LNCaP clone FGC (cell line): ENCODE results near the gene ABCG8.

ENCODE experiments used
- DNase-seq: peaks from one replicate; pipeline ENCODE4 v3.0.0-alpha.2; 2011; ENCODE audit warnings: low read depth
- H3K4me3 ChIP-seq: 2 replicates; pipeline ENCODE4 v1.5.1; 2011; ENCODE audit warnings: mild to moderate bottlenecking, low read depth, low read length, control low read depth
- CTCF ChIP-seq: IDR thresholded peaks from 2 replicates; pipeline ENCODE4 v1.5.1; 2012; ENCODE audit warnings: mild to moderate bottlenecking; ENCODE audit not compliant: control insufficient read depth, insufficient read depth; ENCODE audit errors: extremely low read depth

The ABCG8 gene

GRCh38 chr2:43798300-43798699, 40.5 kb upstream of the ABCG8 start:
- TF ChIP-seq CTCF: no peak
- H3K4me3 ChIP-seq: no peak overlapping the region
- DNase-seq: no peak

- no peak for DNase-seq
- H3K4me3 ChIP-seq: no peak overlapping the region
- no peak for TF ChIP-seq CTCF
These were observed 37.9 kb upstream of the ABCG8 start for GRCh38 chr2:43800894-43801293.

GRCh38 chr2:43802135-43802534, 36.6 kb upstream of the ABCG8 start:
- no peak overlapping the region for H3K4me3 ChIP-seq
- no peak for TF ChIP-seq CTCF
- DNase-seq: no peak

GRCh38 chr2:43803113-43803512, 35.7 kb upstream of the ABCG8 start:
- no peak for DNase-seq
- TF ChIP-seq CTCF: no peak
- no peak overlapping the region for H3K4me3 ChIP-seq

- no peak for DNase-seq
- TF ChIP-seq CTCF: no peak
- H3K4me3 ChIP-seq: no peak overlapping the region
These were observed 32.1 kb upstream of the ABCG8 start for GRCh38 chr2:43806719-43807031.

GRCh38 chr2:43810452-43810851, 28.3 kb upstream of the ABCG8 start:
- H3K4me3 ChIP-seq: no peak overlapping the region
- TF ChIP-seq CTCF: no peak
- DNase-seq: no peak

GRCh38 chr2:43810888-43811287, 27.9 kb upstream of the ABCG8 start:
- no peak for TF ChIP-seq CTCF
- DNase-seq: no peak
- no peak overlapping the region for H3K4me3 ChIP-seq
